ENCODE data around the gene CEP41.

Gene CEP41

GRCh38 chr7:130346177-130346905 lies 94.5 kb downstream of the CEP41 start:
- no peak for DNase-seq

GRCh38 chr7:130345725-130346124 lies 95.1 kb downstream of the CEP41 start:
- DNase-seq = no peak

- DNase-seq = no peak
Measured at GRCh38 chr7:130345136-130345535, 95.7 kb downstream of the CEP41 start.

- no peak for DNase-seq
Measured at GRCh38 chr7:130344271-130344866, 96.4 kb downstream of the CEP41 start, which contains the start of gene CPA5. CPA5 (plus strand) TSS chr7:130344816; CDS start chr7:130346486, 1,670 bp downstream.
